Endothelial cell of umbilical vein (primary cell): ENCODE results near the gene EYS. TPM values are rescaled to one million over a fixed set of nuclear protein-coding genes. Genes with fewer than 3 reads are reported as not detected.

Experiments used
- BruUV-seq: library from RNA; stranded (reverse); fragments of 400-500 nt; replicated peaks from 2 replicates; lab custom pipeline; 2021; lab: Mats Ljungman, UMichigan
- CTCF ChIA-PET: fragments of 300-600, 350-600 bp; sonication (Branson Sonifier 250); formaldehyde crosslinking; loops from one replicate; lab custom pipeline; 2021; ENCODE audit warnings: antibody characterized with exemption, inconsistent platforms; lab: Charles Lee
- POLR2A ChIA-PET: fragments of 300-600, 350-600 bp; sonication (Branson Sonifier 250); formaldehyde crosslinking; loops from one replicate; lab custom pipeline; 2021; ENCODE audit warnings: antibody characterized with exemption, inconsistent platforms; lab: Charles Lee
- DNase-seq: peaks from one replicate; pipeline ENCODE4 v3.0.0-alpha.2; 2011; ENCODE audit warnings: low read depth, low spot score
- FAIRE-seq: peaks from 2 replicates; lab custom pipeline; 2011; peaks lifted over from hg19 to GRCh38; lab: Jason Lieb, UNC
- H2AFZ ChIP-seq: 2 replicates; pipeline ENCODE4 v1.6.0; 2012; ENCODE audit warnings: low read depth, low read length, control low read depth, inconsistent platforms
- H3K27ac ChIP-seq: 2 replicates; pipeline ENCODE4 v1.5.1; 2011; ENCODE audit warnings: low read depth, mild to moderate bottlenecking, control low read depth, low read length, moderate library complexity; ENCODE audit not compliant: insufficient read depth
- H3K27me3 ChIP-seq, 2 experiments: 2 replicates each; pipeline versions ENCODE4 v1.6.0 to v1.6.1; 2011; ENCODE audit warnings: low read length in 2 of 2, mixed read lengths in 1 of 2; ENCODE audit not compliant: control insufficient read depth in 2 of 2, insufficient read depth in 2 of 2
- H3K36me3 ChIP-seq, 2 experiments: 2 replicates in 1 of 2; 3 replicates in 1 of 2; pipeline ENCODE4 v1.5.1; 2011; ENCODE audit warnings: low read length in 2 of 2, mild to moderate bottlenecking in 1 of 2, moderate library complexity in 1 of 2; ENCODE audit not compliant: control insufficient read depth in 2 of 2, insufficient read depth in 2 of 2; ENCODE audit errors: extremely low read depth in 1 of 2
- H3K4me1 ChIP-seq: 3 replicates; pipeline ENCODE4 v1.5.1; 2011; ENCODE audit warnings: mild to moderate bottlenecking, low read length; ENCODE audit not compliant: control insufficient read depth, insufficient read depth; ENCODE audit errors: extremely low read depth
- H3K4me2 ChIP-seq: 2 replicates; pipeline ENCODE4 v1.6.1; 2011; ENCODE audit warnings: low read length, control low read depth, mixed read lengths; ENCODE audit not compliant: insufficient read depth
- H3K4me3 ChIP-seq, 3 experiments: fragments of 200-600 bp in 1 of 3; sonication (generic), shearing (Covaris generic) in 1 of 3; replicated peaks in 1 of 3; 2 replicates each; pipeline ENCODE4 v1.5.1; 2011 to 2016; ENCODE audit warnings: control low read depth in 3 of 3, low read length in 3 of 3, mild to moderate bottlenecking in 2 of 3, inconsistent platforms in 1 of 3, low read depth in 1 of 3, moderate library complexity in 1 of 3; ENCODE audit not compliant: insufficient read depth in 1 of 3
- H3K79me2 ChIP-seq: 2 replicates; pipeline ENCODE4 v1.6.0; 2012; ENCODE audit warnings: low read length, inconsistent platforms; ENCODE audit not compliant: control insufficient read depth, insufficient read depth
- H3K9ac ChIP-seq: replicated peaks from 2 replicates; pipeline ENCODE3; 2011; ENCODE audit warnings: low read length, control low read depth; ENCODE audit not compliant: insufficient read depth; ENCODE audit errors: extremely low read depth
- H3K9me1 ChIP-seq: replicated peaks from 3 replicates; pipeline ENCODE4 v1.6.0; 2011; ENCODE audit warnings: mild to moderate bottlenecking, low read length; ENCODE audit not compliant: control insufficient read depth, insufficient read depth; ENCODE audit errors: extremely low read depth
- H3K9me3 ChIP-seq: replicated peaks from 2 replicates; pipeline ENCODE4 v1.5.1; 2012; ENCODE audit warnings: low read length, inconsistent platforms; ENCODE audit not compliant: control insufficient read depth, insufficient read depth
- H4K20me1 ChIP-seq: replicated peaks from 2 replicates; pipeline ENCODE3; 2011; ENCODE audit warnings: mild to moderate bottlenecking, low read length; ENCODE audit not compliant: control insufficient read depth, insufficient read depth; ENCODE audit errors: extremely low read depth
- EZH2 ChIP-seq: IDR thresholded peaks from 2 replicates; pipeline ENCODE4 v1.6.1; 2012; ENCODE audit warnings: borderline replicate concordance, low read depth, mild to moderate bottlenecking, moderate library complexity, low read length, inconsistent platforms; ENCODE audit not compliant: severe bottlenecking
- FOS ChIP-seq: IDR thresholded peaks from 2 replicates; pipeline ENCODE4 v1.6.1; 2011; ENCODE audit warnings: mild to moderate bottlenecking, low read length, moderate library complexity, borderline replicate concordance; ENCODE audit not compliant: insufficient read depth
- GATA2 ChIP-seq: IDR thresholded peaks from 2 replicates; pipeline ENCODE4 v1.7.0; 2011; ENCODE audit warnings: low read depth, mild to moderate bottlenecking, moderate library complexity, mixed read lengths, low read length; ENCODE audit not compliant: insufficient read length, insufficient read depth
- JUN ChIP-seq: IDR thresholded peaks from 2 replicates; pipeline ENCODE4 v1.6.1; 2011; ENCODE audit warnings: borderline replicate concordance, low read depth; ENCODE audit not compliant: insufficient read length, insufficient read depth
- MAX ChIP-seq: IDR thresholded peaks from 2 replicates; pipeline ENCODE4 v1.6.1; 2011; ENCODE audit not compliant: insufficient read depth, insufficient read length
- MYC ChIP-seq: IDR thresholded peaks from one replicate; pipeline ENCODE4 v1.6.1; 2011; ENCODE audit warnings: mild to moderate bottlenecking, low read depth, low read length
- POLR2A ChIP-seq: IDR thresholded peaks from 2 replicates; pipeline ENCODE4 v1.6.1; 2012; ENCODE audit warnings: low read depth, mild to moderate bottlenecking, control low read depth, low read length
- POLR2AphosphoS5 ChIP-seq: IDR thresholded peaks from 2 replicates; pipeline ENCODE4 v1.6.1; 2012; ENCODE audit warnings: low read depth, mild to moderate bottlenecking, control low read depth, low read length, moderate library complexity; ENCODE audit not compliant: insufficient read depth
- dilution Hi-C: fragments of 300-500 bp; cut with MboI; formaldehyde crosslinking; loops from one replicate; pipeline ENCODE4 v1.15.0; 2019; ENCODE audit warnings: low sequenced_read_pairs; ENCODE audit not compliant: extremely low pct_ligation_motif_present
- intact Hi-C: fragments of 100-400 bp; cut with micrococcal nuclease; formaldehyde crosslinking; loops from one replicate; pipeline ENCODE4 v1.10.0; 2022
- polyA plus RNA-seq, 4 experiments: library from polyadenylated mRNA; depleted of rRNA in 3 of 4; stranded (reverse) in 3 of 4; unstranded in 1 of 4; fragments of >200 nt; gene quantifications; 2 replicates each; pipeline versions ENCODE4 v1.2.1 to v1.2.3, GENCODE V29; 2011 to 2012; ENCODE audit warnings: missing spikeins in 1 of 4
- total RNA-seq: library from RNA; stranded (reverse); gene quantifications from 2 replicates; pipeline ENCODE4 v1.2.3, GENCODE V29; 2021
- TF ChIP-seq, protein P1 (sequence below), 2 donors: IDR thresholded peaks; 1 replicate in 1 of 2; 2 replicates in 1 of 2; pipeline ENCODE4 v1.5.1; 2011; ENCODE audit warnings: low read length in 2 of 2, mild to moderate bottlenecking in 2 of 2, moderate library complexity in 2 of 2, control low read depth in 1 of 2, inconsistent platforms in 1 of 2, low read depth in 1 of 2; ENCODE audit not compliant: insufficient read depth in 1 of 2; ENCODE audit errors: extremely low read depth in 1 of 2

The EYS gene
- total and polyA plus RNA-seq, 2 donors (not counting 3 experiments of a cell fraction or from before 2014, with no cell fraction given): 0.01 to 0.27 TPM

DNA sequence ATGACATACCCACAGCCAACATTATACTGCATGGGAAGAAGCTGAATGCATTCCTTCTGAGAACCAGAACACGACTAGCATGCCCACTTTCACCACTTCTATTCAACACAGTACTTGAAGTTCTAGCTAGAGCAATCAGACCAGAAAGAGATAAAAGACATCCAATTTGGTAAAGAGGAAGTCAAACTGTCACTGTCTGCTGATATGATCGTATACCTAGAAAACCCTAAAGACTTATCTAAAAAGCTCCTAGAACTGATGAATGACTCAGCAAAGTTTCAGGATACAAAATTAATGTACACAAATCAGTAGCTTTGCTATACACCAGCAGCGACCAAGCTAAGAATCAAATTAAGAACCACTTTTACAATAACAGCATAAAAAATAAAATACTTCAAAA, 60.5 kb downstream of the EYS start:
- H3K4me2 ChIP-seq: no peak overlapping the region
- no peak overlapping the region for H3K27ac ChIP-seq
- TF ChIP-seq MAX (no peak), JUN (no peak), FOS (no peak)
- no peaks in the 10 kb centered on the region for H3K9me3 ChIP-seq
- H4K20me1 ChIP-seq: no peaks in the 10 kb centered on the region
- no peak for DNase-seq
- no peaks in the 10 kb centered on the region for H3K36me3 ChIP-seq
- no peaks in the 10 kb centered on the region for H3K79me2 ChIP-seq
- no peak for FAIRE-seq
- no TSS peak for BruUV-seq
- no peaks in the 10 kb centered on the region for H3K9me1 ChIP-seq
- ChIA-PET CTCF (no interaction called here), POLR2A (no interaction called here)
- no peaks in the 10 kb centered on the region for H3K4me1 ChIP-seq
- no peak overlapping the region for H2AFZ ChIP-seq
- H3K9ac ChIP-seq: no peak overlapping the region
- intact Hi-C loops: no loop called here
- dilution Hi-C loops: no loop called here
- H3K27me3 ChIP-seq: no peaks in the 10 kb centered on the region
- no peak overlapping the region for H3K4me3 ChIP-seq

DNA sequence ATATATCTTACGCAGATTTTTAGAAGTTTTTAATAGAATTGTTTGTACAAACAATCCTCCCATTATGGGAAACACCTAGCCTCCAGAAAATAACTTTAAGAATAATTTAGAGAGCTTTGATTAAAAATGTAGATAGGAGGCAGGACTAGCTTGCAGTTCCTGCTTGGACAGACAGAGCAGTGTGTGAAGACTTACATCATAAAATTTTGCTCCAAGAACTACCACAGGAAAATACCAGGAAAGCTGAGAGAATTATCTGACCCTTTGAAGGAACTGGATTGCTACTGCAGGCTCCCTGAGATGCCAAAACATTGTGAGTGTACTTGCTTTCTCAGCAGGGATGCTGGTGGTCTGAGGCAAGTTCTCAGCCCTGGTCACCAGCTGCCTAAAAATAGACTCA, 64.2 kb downstream of the EYS start:
- dilution Hi-C loops: no loop called here
- no peaks in the 10 kb centered on the region for H3K36me3 ChIP-seq
- H3K4me2 ChIP-seq: no peak overlapping the region
- H2AFZ ChIP-seq: no peak overlapping the region
- H3K9me1 ChIP-seq: no peaks in the 10 kb centered on the region
- no peaks in the 10 kb centered on the region for H3K79me2 ChIP-seq
- H4K20me1 ChIP-seq: no peaks in the 10 kb centered on the region
- CTCF ChIA-PET: interaction anchor here (1.5 kb wide), 1 partner anchor 10 kb away, joined by 4 read pairs; no protein-coding TSS in a partner anchor
- TF ChIP-seq MAX (no peak), JUN (no peak), POLR2A (no peak), FOS (no peak), POLR2AphosphoS5 (no peak), GATA2 (no peak), EZH2 (no peak), MYC (no peak)
- TF ChIP-seq, protein P1, sequence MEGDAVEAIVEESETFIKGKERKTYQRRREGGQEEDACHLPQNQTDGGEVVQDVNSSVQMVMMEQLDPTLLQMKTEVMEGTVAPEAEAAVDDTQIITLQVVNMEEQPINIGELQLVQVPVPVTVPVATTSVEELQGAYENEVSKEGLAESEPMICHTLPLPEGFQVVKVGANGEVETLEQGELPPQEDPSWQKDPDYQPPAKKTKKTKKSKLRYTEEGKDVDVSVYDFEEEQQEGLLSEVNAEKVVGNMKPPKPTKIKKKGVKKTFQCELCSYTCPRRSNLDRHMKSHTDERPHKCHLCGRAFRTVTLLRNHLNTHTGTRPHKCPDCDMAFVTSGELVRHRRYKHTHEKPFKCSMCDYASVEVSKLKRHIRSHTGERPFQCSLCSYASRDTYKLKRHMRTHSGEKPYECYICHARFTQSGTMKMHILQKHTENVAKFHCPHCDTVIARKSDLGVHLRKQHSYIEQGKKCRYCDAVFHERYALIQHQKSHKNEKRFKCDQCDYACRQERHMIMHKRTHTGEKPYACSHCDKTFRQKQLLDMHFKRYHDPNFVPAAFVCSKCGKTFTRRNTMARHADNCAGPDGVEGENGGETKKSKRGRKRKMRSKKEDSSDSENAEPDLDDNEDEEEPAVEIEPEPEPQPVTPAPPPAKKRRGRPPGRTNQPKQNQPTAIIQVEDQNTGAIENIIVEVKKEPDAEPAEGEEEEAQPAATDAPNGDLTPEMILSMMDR (IDR thresholded peaks at IDR 0.05; ENCODE audit: extremely low read depth in 1 of 2, insufficient read depth in 1 of 2, low read depth in 1 of 2, low read length in 2 of 2): no peak
- POLR2A ChIA-PET: no interaction called here
- no peaks in the 10 kb centered on the region for H3K9me3 ChIP-seq
- no peaks in the 10 kb centered on the region for H3K4me1 ChIP-seq
- DNase-seq (no peak), FAIRE-seq (no peak)
- BruUV-seq: no TSS peak
- intact Hi-C loops: no loop called here
- H3K27ac ChIP-seq: no peak overlapping the region
- H3K27me3 ChIP-seq: no peaks in the 10 kb centered on the region
- H3K9ac ChIP-seq: no peak overlapping the region
- no peak overlapping the region for H3K4me3 ChIP-seq
